Activated naive CD8-positive, alpha-beta T cell treated with anti-CD3 and anti-CD28 coated beads, Interleukin-2, amount 50 U/mL, for 24 hours (primary cell): ENCODE data around the gene SPAG17.

Source experiments
- ATAC-seq: fragments of 150-1000 bp; cut with Tn5 transposase; one replicate; pipeline ENCODE4 v1.10.0; 2021
- DNase-seq: peaks from one replicate; pipeline ENCODE4 v3.0.0; 2021
- H3K27ac Mint-ChIP-seq: one replicate; pipeline ENCODE4 v1.8.0; 2021; ENCODE audit warnings: mild to moderate bottlenecking, mixed read lengths
- H3K27me3 Mint-ChIP-seq: one replicate; pipeline ENCODE4 v1.8.0; 2021; ENCODE audit warnings: mixed read lengths
- H3K36me3 Mint-ChIP-seq: one replicate; pipeline ENCODE4 v1.8.0; 2021; ENCODE audit warnings: low read depth, mixed read lengths
- H3K4me1 Mint-ChIP-seq: one replicate; pipeline ENCODE4 v1.8.0; 2021; ENCODE audit warnings: mixed read lengths
- H3K4me3 Mint-ChIP-seq: one replicate; pipeline ENCODE4 v1.8.0; 2021; ENCODE audit warnings: mild to moderate bottlenecking, moderate library complexity, mixed read lengths
- H3K9me3 Mint-ChIP-seq: one replicate; pipeline ENCODE4 v1.8.0; 2021; ENCODE audit warnings: mixed read lengths

SPAG17 gene

DNA sequence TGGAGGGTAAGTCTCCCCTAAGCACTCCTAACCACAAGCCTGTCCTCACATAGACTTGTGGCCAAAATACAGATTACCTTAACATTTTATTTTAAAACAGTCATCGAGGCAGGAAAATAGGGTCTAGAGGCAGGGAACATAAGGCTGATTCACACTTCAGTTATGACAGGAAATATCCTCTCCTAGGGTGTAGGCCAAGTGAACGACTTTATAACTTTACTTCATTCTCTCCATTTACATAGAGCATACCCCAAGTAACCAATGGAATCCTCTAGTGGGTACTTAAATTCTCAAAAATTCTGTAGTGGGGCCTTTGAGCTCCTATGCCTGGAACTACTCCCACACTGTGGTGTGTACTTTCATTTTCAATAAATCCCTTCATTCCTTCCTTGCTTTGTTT lies 142.5 kb downstream of the SPAG17 start:
- H3K36me3 Mint-ChIP-seq = no peaks in the 10 kb centered on the region

DNA sequence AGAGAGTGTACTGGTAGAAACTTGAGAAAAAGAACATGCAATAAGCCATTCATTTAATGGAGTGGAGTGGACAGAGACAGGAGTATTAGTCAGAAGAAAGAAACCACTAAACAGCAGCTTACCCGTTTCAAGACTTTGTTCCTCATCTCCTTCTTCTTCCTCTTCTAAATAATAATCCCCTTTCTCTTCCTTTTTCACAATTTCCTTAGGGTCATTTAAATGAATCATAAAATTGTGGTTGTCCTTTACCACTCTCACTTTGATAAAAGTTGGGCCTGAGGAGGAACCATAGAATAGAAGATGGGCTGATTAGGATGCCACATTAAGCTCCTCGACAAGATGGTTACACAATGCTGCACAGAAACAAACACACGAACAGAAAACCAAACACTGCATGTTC lies 145.9 kb downstream of the SPAG17 start:
- DNase-seq (no peak), ATAC-seq (no peak)
- Mint-ChIP-seq H3K9me3 (no peaks in the 10 kb centered on the region), H3K4me1 (no peaks in the 10 kb centered on the region), H3K27me3 (peaks cover 9% of the 10 kb centered on the region), H3K4me3 (no peak overlapping the region), H3K36me3 (no peaks in the 10 kb centered on the region), H3K27ac (no peak overlapping the region)

More for the DNA sequence above, 142.5 kb downstream of the SPAG17 start:
- no peak for ATAC-seq
- H3K4me1 Mint-ChIP-seq = no peaks in the 10 kb centered on the region
- no peak overlapping the region for H3K27ac Mint-ChIP-seq
- no peak for DNase-seq
- peaks cover 2% of the 10 kb centered on the region for H3K27me3 Mint-ChIP-seq
- no peaks in the 10 kb centered on the region for H3K9me3 Mint-ChIP-seq
- no peak overlapping the region for H3K4me3 Mint-ChIP-seq

DNA sequence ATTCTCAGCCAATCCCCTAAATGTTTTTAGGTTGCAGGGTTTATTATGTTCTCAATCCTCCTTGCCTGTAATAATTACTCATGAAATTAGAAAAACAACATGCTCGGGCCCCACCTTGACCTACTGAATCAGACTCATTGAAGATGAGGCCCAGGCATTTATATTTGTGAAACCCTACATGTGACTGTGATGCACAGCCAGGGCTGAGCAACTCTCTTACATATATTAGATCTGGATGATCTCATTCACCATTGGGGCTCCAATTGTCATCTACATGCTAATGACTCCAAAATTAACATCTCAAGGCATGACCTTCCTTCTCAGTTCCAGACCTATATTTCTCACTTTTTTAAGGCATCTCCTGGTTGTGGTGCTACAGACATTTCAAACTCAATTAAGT lies 152.1 kb downstream of the SPAG17 start:
- DNase-seq (no peak), ATAC-seq (no peak)
- Mint-ChIP-seq H3K4me1 (no peaks in the 10 kb centered on the region), H3K27me3 (peaks cover 13% of the 10 kb centered on the region), H3K9me3 (no peaks in the 10 kb centered on the region), H3K27ac (no peak overlapping the region), H3K36me3 (no peaks in the 10 kb centered on the region), H3K4me3 (no peak overlapping the region)

DNA sequence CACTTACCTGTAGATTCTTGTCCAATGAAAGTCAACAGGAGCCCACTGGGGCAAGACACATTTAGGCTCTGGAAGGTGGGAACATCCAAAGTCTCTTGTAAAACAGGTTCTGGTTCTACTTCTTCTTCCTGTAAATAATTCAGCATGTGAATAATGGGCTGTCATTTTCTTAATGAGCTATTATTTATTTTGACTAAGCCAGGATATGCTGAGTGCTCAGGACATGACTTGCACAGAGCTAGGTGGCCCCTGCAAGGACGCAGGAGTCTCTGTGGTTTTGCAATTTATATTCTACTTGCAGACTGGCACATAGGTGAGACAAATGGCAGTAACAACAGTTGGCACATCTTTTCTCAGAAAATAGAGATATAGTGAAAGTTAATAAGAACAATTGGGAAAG lies 156.8 kb downstream of the SPAG17 start:
- ATAC-seq (no peak), DNase-seq (no peak)
- H3K27me3 Mint-ChIP-seq = peaks cover 13% of the 10 kb centered on the region
- H3K9me3 Mint-ChIP-seq = no peaks in the 10 kb centered on the region
- H3K36me3 Mint-ChIP-seq = no peaks in the 10 kb centered on the region
- H3K4me1 Mint-ChIP-seq = no peaks in the 10 kb centered on the region
- no peak overlapping the region for H3K4me3 Mint-ChIP-seq
- H3K27ac Mint-ChIP-seq = no peak overlapping the region

DNA sequence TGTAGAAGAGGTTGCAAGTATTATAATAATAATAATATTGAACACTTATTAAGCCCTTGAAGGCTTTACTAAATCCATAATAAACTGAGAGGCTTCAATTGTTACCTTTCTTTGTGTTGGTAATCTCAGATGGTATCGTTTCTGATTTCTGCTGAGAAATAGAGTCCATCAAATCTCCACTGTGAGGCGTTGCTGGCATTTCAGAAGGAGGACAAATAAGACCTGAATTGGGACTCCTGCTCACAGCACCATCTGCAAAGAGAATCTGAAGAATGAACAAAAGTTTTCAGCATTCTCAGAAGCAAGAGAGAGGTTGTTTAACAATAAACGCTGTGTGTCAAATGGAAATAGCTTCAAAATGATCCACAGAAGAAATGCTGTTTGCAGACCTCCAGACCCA lies 161.8 kb downstream of the SPAG17 start:
- no peak overlapping the region for H3K4me3 Mint-ChIP-seq
- H3K9me3 Mint-ChIP-seq = no peaks in the 10 kb centered on the region
- H3K27ac Mint-ChIP-seq = no peak overlapping the region
- no peaks in the 10 kb centered on the region for H3K36me3 Mint-ChIP-seq
- no peaks in the 10 kb centered on the region for H3K4me1 Mint-ChIP-seq
- peaks cover 10% of the 10 kb centered on the region for H3K27me3 Mint-ChIP-seq
- ATAC-seq (no peak), DNase-seq (no peak)

DNA sequence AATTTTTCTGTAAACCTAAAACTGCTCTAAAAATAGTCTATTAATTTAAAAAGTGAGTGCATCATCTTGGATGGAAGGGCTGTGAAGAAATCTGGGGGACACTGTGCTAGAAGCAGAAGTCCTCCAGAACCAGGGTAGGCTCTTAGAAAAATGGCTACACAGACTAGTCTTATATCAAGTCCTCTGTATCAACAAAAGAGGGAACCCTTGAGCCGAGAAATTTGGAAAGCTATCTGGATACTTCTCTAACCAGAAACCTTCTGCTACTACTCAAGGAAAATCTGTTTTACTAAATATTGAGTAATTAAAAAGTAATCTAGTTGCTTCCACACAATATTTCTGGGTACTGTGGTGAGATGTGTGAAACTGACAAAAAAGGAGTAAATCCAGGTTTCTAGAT lies 163.4 kb downstream of the SPAG17 start:
- no peak overlapping the region for H3K27ac Mint-ChIP-seq
- no peaks in the 10 kb centered on the region for H3K4me1 Mint-ChIP-seq
- H3K36me3 Mint-ChIP-seq = no peaks in the 10 kb centered on the region
- DNase-seq = no peak
- no peak for ATAC-seq
- H3K4me3 Mint-ChIP-seq = no peak overlapping the region
- H3K9me3 Mint-ChIP-seq = no peaks in the 10 kb centered on the region
- peaks cover 8% of the 10 kb centered on the region for H3K27me3 Mint-ChIP-seq

DNA sequence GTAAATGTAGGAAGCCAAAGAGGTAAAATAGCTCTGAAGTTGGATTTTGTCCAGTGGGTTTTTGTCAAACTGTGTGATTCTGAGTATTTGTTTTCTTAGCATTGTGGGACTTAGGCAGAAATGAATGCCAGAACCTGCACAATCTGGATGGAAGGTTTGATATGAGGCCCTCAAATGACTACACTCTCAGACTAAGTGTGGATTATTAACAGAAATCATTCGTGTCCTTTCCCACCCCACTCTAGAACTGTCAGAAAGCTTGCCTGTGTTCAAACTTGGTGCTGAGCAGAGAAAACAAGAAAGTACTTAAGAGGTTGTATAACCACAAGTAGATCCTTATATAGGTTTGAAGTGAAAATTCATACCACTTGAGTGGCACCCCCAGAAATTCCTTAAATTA lies 167.0 kb downstream of the SPAG17 start:
- no peak overlapping the region for H3K27ac Mint-ChIP-seq
- H3K36me3 Mint-ChIP-seq = no peaks in the 10 kb centered on the region
- DNase-seq (no peak), ATAC-seq (no peak)
- no peak overlapping the region for H3K4me3 Mint-ChIP-seq
- H3K27me3 Mint-ChIP-seq = peaks cover 1% of the 10 kb centered on the region
- H3K9me3 Mint-ChIP-seq = no peaks in the 10 kb centered on the region
- no peaks in the 10 kb centered on the region for H3K4me1 Mint-ChIP-seq

DNA sequence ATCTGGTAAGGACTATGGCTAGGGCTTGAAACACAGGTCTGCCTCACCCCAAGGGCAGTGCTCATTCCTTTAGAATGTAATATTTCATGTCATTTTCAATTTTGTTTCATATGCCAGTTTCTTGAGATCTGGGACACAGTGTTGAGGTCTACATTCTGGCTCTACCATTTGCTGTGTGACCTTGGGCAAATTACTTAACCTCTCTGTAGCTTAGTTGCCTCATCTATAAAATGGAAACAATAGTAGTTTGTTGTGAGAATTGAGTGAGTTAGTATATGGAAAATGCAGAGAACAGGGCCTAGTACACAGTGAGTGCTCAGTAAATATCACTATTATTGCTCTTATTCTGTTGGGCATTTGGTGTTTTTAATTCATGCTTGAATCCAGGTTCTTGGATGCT lies 171.1 kb downstream of the SPAG17 start:
- H3K36me3 Mint-ChIP-seq = no peaks in the 10 kb centered on the region
- no peaks in the 10 kb centered on the region for H3K9me3 Mint-ChIP-seq
- H3K4me3 Mint-ChIP-seq = no peak overlapping the region
- ATAC-seq (no peak), DNase-seq (no peak)
- H3K27me3 Mint-ChIP-seq = no peaks in the 10 kb centered on the region
- H3K27ac Mint-ChIP-seq = no peak overlapping the region
- no peaks in the 10 kb centered on the region for H3K4me1 Mint-ChIP-seq

DNA sequence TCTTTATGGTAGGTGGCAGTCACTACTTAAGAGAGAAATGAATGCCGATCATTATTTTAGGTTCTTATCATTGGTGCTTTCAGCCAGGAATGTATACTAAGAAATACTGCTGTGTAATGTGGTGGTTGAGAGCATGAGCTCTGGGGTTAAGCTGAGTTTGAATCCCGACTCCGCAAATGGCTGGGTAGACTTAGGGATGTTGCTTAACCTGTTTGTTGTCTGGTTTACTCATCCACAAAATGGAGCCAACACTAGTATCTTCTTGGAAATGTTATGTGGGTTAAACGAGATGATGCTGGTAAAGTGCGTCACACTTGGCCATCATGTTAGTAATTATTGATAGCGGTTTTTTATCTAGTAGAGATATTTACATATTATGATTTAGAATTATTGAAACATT lies 171.7 kb downstream of the SPAG17 start:
- DNase-seq (no peak), ATAC-seq (no peak)
- Mint-ChIP-seq H3K4me3 (no peak overlapping the region), H3K27me3 (no peaks in the 10 kb centered on the region), H3K9me3 (no peaks in the 10 kb centered on the region), H3K27ac (no peak overlapping the region), H3K4me1 (no peaks in the 10 kb centered on the region), H3K36me3 (no peaks in the 10 kb centered on the region)

DNA sequence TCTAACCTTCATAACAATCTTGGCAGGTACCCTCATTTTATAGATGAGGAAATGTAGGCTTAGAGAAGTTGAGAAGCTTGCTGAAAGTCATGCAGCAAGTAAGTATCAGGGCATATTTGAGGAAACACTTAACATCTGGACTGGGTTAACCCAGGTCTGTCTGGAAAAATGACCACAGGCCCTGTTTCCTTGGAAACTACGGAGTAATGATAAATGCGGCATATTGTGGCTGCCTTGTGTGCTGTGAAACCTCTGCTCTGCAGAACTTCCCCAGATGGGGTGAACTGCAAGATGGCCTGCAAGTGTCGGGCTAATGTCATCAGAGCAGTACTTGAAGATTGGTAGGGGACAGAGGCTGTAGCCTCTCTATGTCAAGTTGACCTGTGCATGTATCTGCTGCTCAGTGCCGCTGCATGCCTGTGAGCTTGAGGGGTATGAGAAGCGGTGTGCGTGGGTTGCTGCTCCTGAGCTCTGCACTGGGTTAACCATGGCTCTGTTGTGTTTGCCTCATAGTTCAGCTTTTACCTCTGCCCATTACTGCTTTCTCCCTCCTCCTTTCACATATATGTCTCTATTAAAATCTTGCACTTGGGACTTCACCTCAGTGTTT lies 172.4 kb downstream of the SPAG17 start:
- Mint-ChIP-seq H3K27me3 (no peaks in the 10 kb centered on the region), H3K36me3 (no peaks in the 10 kb centered on the region), H3K9me3 (no peaks in the 10 kb centered on the region), H3K27ac (no peak overlapping the region), H3K4me3 (no peak overlapping the region), H3K4me1 (no peaks in the 10 kb centered on the region)
- no peak for ATAC-seq
- DNase-seq = no peak

DNA sequence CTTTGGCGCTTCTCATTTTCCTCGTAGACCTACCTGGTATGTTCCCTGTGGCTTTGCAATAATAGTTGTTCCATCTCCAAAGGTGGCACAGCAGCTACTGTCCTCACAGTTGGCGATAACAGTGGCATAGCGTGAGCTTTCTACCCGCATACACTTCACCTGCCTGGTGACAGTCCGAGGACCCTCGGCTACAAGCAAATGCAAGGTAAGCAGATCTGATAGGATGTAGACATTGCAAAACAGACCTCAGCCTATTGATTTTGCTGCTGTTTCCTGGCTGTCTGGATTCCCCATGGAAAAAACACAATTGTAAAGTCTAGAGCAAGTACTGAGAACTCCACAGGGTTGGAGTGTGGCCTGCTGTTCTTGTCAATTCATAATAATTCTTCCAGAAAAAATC lies 177.0 kb downstream of the SPAG17 start:
- no peak for DNase-seq

DNA sequence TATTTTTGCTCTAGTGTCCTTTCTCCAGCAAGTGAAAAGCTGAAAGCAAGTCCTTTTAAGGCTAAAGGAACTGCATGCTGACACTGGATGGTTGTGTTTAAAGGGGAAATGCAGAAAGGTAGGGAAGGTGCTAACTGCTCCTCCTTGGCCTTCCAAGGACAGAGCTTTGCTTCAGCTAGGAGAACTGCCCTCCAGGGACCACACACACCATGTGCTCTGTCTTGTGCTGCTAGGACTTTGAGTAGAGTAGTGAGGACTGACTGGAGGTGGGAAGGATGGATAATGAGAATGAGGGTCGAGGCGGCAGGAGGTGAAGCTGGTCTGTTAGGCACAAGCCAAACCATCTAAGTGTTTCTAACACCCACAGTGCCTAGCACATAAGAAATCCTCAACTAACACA lies 177.6 kb downstream of the SPAG17 start:
- H3K4me3 Mint-ChIP-seq = no peak overlapping the region
- DNase-seq (no peak), ATAC-seq (no peak)
- H3K4me1 Mint-ChIP-seq = no peaks in the 10 kb centered on the region
- H3K9me3 Mint-ChIP-seq = peaks cover 10% of the 10 kb centered on the region
- peaks cover 13% of the 10 kb centered on the region for H3K27me3 Mint-ChIP-seq
- H3K27ac Mint-ChIP-seq = no peak overlapping the region
- no peaks in the 10 kb centered on the region for H3K36me3 Mint-ChIP-seq

More for the DNA sequence above, 177.0 kb downstream of the SPAG17 start:
- H3K9me3 Mint-ChIP-seq = peaks cover 10% of the 10 kb centered on the region
- ATAC-seq = no peak
- peaks cover 9% of the 10 kb centered on the region for H3K27me3 Mint-ChIP-seq
- no peaks in the 10 kb centered on the region for H3K4me1 Mint-ChIP-seq
- H3K27ac Mint-ChIP-seq = no peak overlapping the region
- no peaks in the 10 kb centered on the region for H3K36me3 Mint-ChIP-seq
- H3K4me3 Mint-ChIP-seq = no peak overlapping the region

DNA sequence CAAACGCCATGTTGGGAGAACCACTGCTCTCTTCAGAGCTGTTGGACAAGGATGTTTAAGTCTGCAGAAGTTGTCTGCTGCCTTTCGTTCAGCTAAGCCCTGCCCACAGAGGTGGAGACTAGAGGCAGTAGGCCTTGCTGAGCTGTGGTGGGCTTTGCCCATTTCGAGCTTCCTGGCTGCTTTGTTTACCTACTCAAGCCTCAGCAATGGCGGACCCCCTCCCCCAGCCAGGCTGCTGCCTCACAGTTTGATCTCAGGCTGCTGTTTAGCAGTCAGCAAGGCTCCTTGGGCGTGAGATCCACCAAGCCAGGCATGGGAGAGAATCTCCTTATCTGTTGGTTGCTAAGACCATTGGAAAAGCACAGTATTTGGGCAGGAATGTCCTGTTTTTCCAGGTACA lies 180.7 kb downstream of the SPAG17 start:
- DNase-seq = no peak
- Mint-ChIP-seq H3K36me3 (no peaks in the 10 kb centered on the region), H3K9me3 (peaks cover 12% of the 10 kb centered on the region), H3K4me3 (no peak overlapping the region), H3K27ac (no peak overlapping the region), H3K4me1 (no peaks in the 10 kb centered on the region), H3K27me3 (peaks cover 21% of the 10 kb centered on the region)
- no peak for ATAC-seq

DNA sequence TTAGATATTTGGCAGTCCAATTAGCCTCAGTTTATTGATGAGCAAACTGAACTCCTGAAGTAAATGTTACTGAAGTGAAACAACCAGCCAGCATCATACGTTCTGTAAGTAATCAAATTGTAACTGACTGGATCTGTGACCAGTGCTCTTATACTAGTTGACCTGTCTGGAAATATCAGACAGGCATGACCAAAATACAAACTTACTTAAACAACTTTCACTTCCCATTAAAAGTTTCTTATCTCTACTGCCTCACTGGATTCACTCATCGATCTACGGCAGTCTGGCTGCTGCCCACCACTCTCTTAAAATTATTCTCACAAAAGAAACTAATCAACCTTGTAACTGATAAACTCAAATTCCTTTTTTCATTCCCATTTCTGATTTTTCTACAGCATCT lies 199.1 kb downstream of the SPAG17 start:
- no peak for ATAC-seq
- no peak overlapping the region for H3K4me3 Mint-ChIP-seq
- no peak for DNase-seq
- H3K27me3 Mint-ChIP-seq = peaks cover 19% of the 10 kb centered on the region
- H3K4me1 Mint-ChIP-seq = no peaks in the 10 kb centered on the region
- no peaks in the 10 kb centered on the region for H3K36me3 Mint-ChIP-seq
- no peaks in the 10 kb centered on the region for H3K9me3 Mint-ChIP-seq
- no peak overlapping the region for H3K27ac Mint-ChIP-seq

DNA sequence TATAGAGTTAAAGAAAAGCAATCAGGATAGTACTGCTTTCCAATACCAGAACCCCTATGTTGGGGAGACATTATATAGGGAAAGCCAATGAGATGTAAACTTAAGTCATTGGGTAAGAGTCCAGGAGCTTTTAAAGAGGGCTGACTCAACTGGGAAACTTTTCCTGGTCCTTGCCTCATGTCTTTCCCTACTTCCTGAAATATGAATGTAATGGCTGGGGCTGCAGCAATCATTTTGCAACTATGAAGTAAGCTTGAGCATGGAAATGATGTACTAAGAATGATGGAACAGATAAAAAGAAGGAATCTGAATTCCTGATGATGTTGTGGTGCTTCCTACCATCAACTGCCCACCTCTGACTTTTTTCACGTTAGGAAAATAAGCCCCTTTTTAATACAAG lies 199.8 kb downstream of the SPAG17 start:
- Mint-ChIP-seq H3K4me1 (no peaks in the 10 kb centered on the region), H3K36me3 (no peaks in the 10 kb centered on the region), H3K27ac (no peak overlapping the region), H3K27me3 (peaks cover 20% of the 10 kb centered on the region), H3K4me3 (no peak overlapping the region), H3K9me3 (no peaks in the 10 kb centered on the region)
- DNase-seq (no peak), ATAC-seq (no peak)
